Measurements from ENCODE around the gene NAGLU. TPM values are rescaled to one million over a fixed set of nuclear protein-coding genes. Genes with fewer than 3 reads are reported as not detected.

NAGLU gene
- 18.7 TPM for polyA plus RNA-seq (ENCODE audit: insufficient read length)

- no peak for DNase-seq (ENCODE audit: low read depth)
Observed at GRCh38 chr17:42536048-42536371, at the start of gene NAGLU. NAGLU (plus strand) TSS chr17:42536241; CDS start chr17:42536273, 32 bp downstream.

DNA sequence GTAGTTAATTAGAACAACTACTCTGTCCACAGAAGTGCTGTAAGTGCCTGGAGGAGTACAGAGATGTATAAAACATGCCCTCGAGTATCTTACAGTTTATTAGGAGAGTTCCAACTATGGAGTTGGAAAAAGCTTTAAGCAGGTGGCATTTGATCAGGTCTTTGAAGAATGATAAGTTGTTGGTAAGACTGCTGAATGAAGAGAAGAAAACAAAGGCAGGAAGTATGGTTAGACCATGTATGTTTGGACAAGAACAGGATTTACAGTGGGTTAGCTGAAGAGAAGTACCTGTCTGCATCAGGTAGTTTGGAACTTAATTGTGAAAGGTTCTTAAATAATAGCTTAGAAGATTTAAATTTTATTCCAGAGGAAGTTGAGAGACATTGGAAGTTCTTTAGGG, 48.0 kb upstream of the NAGLU start:
- no peak for DNase-seq (ENCODE audit: low read depth)

DNA sequence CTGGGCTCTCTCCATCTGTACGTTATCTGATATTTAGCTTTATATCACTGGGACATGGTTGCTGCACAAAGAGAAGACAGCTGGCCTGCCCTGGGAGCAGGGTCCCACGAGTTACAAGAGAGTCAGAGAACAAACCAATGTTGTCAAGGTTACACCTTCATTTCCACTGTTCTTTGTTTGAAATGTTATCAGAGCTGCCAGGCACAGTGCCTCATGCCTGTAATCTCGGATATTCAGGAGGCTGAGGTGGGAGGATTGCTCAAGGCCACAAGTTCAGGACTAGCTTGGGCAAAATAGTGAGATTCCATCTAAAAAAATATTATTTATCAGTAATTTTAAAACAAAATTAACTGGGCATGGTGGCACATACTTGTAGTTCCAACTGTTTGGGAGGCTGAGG, 42.7 kb upstream of the NAGLU start:
- DNase-seq (ENCODE audit: low read depth) = no peak

- no peak for DNase-seq (ENCODE audit: low read depth)
Observed at GRCh38 chr17:42494673-42495072, 41.4 kb upstream of the NAGLU start.

DNA sequence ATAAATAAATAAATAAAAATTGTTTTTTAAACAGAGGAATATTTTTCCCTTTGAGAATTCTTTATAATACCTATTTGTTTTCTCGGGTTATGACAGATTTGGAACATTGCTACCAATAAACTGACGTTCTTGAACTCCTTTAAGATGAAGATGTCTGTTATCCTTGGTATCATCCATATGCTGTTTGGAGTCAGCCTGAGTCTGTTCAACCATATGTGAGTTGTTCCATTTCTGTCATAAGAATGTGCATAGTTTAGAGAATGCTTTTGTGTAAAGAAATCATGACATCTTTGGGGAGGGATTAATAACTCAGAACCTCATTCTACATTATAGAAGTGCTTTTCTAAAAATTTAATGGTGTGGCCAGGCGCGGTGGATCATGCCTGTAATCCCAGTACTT, 37.2 kb upstream of the NAGLU start:
- DNase-seq (ENCODE audit: low read depth) = no peak

DNA sequence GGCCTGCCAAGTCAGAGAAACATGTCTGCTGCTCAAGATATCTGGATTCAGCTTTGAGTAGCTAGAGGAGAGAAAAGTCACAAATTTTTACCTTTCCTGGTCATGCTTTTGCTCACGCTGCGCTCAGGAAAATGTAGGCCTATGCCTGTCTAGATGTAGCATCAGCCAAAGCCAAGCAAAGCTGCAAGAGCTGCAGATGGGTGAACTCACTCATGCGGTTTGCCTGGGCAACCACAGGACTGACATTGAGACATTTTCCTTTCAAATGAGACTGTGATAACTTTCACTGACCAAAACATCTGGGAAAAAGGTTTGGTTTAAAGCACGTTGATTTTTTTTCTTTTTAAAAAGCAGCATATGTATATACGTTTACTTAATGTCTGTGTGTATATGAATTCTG, 34.0 kb upstream of the NAGLU start:
- no peak for DNase-seq (ENCODE audit: low read depth)

DNA sequence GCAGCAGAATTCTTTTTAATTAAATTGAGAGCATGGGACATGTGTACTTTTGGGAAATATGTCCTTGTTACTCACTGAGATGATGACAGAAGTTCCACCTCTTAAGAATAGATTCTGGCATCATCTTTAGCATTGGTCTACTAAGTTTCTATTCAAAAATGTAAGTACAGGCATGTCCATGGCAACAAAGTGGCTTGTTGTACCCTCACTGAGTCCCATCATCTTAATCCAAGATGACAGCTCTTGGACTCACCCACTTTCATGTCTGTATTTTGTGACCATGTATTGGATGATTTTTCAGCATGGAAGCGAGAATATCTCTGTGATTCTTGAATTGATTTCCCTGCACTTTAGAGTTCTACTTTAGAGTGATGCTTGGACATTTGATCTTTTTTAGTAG, 33.1 kb upstream of the NAGLU start:
- no peak for DNase-seq (ENCODE audit: low read depth)

- no peak for DNase-seq (ENCODE audit: low read depth)
Observed at GRCh38 chr17:42507671-42508070, 28.4 kb upstream of the NAGLU start.

DNA sequence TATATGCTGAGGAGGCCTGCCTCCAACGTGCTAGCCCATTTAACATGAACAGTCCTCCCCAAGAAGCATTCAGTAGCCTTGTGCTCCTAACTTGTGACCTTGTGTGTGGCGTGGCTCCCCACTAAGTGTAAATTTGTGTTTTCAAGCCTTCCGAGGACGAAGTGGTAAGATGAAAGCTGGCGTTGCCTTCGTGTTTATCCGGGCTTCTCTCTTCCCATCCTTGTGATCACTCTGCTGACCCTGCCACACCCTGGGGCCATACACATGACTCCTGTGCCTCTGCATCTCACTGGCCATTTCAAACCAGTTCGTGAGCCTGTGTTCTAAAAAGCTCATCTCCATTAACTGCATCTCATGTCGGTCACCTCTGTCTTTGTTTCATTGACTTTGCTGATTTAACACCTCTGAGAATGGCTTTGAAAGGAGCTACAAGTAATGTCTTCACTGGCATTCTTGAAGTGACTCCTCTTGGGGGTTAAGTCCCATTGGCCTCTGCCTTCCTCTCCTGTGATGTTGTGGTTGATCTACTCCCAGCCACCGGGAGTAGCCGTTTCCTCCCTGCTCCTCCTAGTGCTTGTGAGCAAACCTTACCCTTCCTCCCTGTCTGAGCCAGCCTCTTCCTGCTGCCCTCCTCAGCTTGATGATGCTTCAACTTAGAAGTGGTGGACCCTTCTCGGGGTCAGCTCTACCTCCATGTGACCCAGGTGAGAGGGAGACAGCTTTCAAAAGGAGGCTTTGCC, 27.4 kb upstream of the NAGLU start:
- no peak for DNase-seq (ENCODE audit: low read depth)

DNA sequence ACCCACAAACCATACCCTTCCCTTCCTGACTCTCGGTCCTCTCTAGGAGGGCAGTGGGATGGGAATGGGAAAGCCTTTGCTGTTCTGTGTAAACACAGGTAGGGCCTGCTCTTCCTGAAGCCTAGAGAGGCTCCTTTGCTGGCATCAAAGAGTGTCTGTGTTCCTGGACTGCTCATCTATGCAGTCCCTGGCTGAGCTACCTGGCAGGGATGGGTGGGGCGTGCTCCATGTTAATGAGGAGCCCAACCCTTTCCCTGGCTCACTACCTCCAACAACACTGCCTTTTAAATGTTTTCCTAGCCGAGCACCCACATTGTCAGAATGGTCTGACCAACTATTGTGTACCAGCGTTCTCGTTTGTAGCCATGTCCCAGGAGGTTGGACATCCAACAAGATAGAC, 26.6 kb upstream of the NAGLU start:
- DNase-seq (ENCODE audit: low read depth) = no peak

DNA sequence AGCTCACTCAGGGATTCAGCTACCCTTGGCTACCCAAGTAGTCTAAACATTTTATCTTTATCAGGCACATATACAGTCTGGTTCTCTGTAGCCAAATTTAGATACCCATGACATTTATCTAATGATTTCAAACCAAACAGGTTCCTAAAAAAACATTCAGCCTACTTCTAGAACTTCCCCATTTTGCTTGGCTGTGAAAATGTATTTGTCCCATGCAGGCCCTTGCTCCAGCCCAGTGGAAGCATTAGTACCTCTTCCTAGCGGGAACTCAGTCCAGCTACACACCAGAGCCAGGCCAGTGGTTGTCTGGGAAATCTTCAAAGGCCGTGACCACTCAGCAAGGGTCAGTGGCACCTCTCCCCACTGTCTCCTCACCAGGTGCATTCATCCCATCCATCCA, 26.2 kb upstream of the NAGLU start:
- no peak for DNase-seq (ENCODE audit: low read depth)

GRCh38 chr17:42512246-42512645, 23.8 kb upstream of the NAGLU start:
- DNase-seq (ENCODE audit: low read depth) = no peak

- no peak for DNase-seq (ENCODE audit: low read depth)
Observed at GRCh38 chr17:42512733-42513251, 23.2 kb upstream of the NAGLU start.

- DNase-seq (ENCODE audit: low read depth) = no peak
Observed at GRCh38 chr17:42513686-42514085, 22.4 kb upstream of the NAGLU start.

GRCh38 chr17:42514279-42514678, 21.8 kb upstream of the NAGLU start:
- DNase-seq (ENCODE audit: low read depth) = no peak

GRCh38 chr17:42514867-42515266, 21.2 kb upstream of the NAGLU start:
- DNase-seq (ENCODE audit: low read depth) = no peak

DNA sequence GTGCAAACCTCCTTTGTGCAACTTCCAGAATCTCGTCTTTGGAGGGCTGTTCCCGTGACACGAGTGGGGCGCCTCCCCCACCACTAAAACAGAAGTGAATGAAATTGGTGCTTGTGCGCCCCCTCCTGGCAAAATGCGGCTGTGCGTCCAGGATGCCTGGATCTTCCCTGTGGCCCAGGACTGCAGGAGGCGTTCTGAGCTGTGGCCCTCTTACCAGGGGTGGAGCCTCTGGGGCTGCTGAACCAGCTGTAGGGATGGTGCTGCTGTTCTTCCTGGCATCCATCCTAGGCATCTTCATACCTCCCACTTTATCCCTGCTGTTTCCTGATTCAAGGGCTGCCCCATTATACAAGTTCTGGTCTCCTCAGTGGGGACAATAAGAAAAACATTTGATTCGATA, 18.5 kb upstream of the NAGLU start:
- DNase-seq (ENCODE audit: low read depth) = no peak

DNA sequence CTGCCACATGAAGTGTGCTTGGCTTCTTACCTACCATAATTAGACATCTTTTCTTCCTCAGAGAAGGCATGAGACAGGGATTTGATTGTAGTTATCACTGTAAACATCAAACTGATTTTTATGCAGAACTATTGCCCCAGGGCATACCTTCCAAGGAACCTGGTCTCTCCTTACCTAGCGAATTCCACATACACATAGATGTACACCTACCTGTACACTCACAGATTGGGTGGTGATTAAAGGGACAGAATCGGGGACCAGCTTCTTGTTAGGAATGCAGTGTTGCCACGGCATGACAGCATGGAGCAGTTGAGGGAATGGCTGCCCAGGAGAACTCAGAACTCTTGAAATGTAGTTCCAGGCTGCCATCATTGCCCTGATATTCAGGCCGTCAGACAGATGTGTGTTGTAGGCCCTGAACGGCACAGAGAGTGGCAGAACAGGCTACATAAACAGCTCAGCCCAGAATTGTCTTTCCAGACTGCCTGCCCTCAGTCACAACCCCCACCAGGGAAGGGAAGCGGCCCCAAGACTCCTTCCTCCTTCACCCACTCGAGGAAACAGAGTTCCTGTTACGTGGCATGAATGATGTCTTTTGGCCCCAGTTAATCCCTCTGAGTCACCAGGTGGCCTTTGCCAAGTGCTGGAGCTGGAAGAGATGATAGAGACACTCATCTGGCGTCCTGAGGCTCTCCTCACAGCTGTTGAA, 17.8 kb upstream of the NAGLU start:
- no peak for DNase-seq (ENCODE audit: low read depth)

DNA sequence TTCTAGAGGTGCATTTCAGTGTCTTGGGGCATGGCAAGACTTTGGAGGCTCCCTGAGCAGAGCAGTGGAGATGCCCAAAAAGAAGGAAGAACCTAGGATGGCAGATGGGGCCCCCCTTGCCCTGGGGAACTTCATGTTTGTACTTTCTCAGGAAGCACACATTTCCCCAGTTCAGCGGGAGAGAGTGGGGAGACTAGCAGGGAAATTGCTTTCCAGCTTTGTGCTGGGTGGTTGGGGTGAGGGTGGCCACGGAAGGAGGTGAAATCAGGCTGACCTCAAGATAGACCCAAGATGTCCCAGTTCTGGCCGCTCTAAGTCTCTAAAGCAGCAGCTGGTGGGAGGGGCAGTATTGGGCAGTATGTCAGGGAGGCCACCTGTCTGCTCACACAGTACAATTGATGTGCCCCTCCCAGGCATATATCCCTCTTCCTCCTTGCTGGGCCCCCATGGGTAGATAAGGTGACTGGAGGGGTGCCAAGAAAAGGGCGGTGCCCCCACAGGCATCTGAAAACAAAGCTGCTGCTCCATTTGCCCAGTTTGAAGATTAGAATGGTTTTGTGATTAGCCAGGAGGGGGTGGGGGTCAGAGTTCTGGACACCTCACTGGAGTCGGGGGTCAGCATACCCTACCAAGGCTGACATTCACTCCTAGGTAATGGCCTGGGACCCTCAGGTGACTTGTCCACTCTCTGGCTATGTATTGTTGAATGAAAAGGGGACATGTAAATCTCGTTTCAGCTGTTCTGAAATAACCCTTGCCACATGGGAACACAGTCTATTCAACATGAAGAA, 17.1 kb upstream of the NAGLU start:
- DNase-seq (ENCODE audit: low read depth) = no peak

DNA sequence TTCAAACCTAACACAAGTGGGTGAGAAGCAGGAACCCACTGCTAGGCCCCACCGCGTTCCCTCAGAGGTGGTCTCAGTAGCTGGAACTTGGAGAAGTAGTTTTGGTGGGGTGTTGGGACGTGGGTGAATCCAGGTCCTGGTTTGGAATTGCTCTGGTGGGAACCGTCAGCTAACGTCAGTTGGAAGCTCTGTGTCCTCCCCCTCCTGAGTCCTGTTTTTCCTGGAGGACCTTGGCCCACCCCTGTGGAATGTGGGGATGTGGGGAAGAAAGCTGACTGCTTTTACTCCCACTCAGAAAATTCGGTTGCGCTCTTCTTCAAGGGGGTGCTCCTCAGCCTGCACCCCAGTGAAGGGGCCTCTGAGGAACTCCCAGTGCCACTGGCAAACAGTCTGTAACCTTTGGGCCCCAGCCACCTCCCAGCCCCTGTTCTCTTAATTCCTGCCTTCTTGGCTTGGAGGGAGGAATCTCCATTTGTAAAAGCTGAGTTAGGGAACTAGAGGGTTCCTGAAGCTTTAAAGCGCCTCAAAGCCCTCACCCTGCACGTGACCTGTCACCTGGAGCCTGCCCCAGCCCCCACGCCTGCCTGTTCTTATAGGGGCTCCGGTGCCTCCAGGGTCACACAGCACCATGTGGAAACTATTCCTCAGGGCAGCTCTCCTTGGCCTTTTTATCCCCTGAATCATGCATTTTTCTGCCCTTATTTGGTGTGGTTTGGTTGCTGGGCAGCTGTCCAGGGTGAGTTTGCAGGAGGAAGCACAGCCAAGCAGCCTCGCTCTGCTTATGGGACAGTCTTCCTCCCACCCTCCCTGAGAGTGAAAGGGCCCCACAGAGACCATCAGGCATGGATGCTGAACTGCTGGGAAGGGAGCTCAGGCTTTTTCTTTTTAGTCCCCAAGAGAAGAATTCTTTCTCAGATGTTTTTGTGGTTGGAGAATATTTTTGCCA, 16.2 kb upstream of the NAGLU start:
- peak; percentile 86 for DNase-seq (ENCODE audit: low read depth)

GRCh38 chr17:42520540-42520951, 15.5 kb upstream of the NAGLU start:
- no peak for DNase-seq (ENCODE audit: low read depth)

Measured in forelimb muscle (tissue), 1 donor.